CD4-positive, alpha-beta T cell treated with Interleukin-6 at 100 ng/mL for 8 hours (primary cell): ENCODE results near the gene UXS1.

Experiments
- DNase-seq: peaks from one replicate; pipeline ENCODE4 v3.0.0-alpha.2; 2020; ENCODE audit warnings: mixed read lengths, low spot score

The UXS1 gene

DNA sequence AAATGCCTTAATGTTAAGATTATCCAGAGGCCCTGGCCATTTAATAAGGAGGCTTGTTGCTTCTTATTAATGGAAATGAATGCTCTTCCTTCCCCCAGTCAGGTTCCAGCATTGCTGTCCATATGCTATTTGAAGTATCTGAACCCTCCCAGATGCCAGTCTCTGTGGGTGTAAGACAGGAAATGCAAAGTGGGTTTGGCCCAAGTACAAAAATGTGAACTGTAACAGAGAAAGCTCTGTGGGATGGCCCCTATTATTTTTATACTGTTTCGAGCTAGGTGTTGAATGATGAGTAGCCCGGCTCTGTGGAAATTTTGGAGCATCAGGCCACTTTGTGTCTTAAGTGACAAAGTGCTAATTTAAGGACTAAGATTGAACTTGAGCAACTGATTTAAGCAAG is 141.0 kb downstream of the UXS1 start:
- DNase-seq, result peak; percentile 41

DNA sequence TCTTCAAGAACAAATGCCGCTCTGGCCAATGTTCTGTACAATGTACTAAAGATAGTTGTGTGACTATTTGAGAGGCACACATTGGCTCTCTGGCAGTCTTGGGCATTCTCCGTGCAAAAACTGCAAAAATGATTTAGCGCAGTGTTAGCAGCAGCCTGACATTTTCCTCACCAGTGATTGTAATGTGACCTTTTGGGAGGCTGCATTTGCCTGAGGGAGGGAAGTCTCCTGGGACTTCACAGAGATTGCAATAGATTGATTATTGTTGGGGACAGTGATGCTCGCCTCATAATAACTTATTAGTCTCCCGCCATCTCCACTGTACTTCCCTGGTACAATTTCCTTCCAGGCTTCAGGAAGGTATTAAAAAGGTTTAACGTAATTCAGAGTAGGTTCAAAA is 149.2 kb downstream of the UXS1 start:
- no peak for DNase-seq

- DNase-seq, result no peak
Measured at GRCh38 chr2:106044021-106044420, 150.1 kb downstream of the UXS1 start.
